WTC11 (cell line): ENCODE data around the gene RFTN2. TPM values are rescaled to one million over a fixed set of nuclear protein-coding genes. Genes with fewer than 3 reads are reported as not detected.

Source experiments
- ATAC-seq: fragments of 200-7000 bp; cut with Tn5 transposase; 2 replicates; pipeline ENCODE4 v1.10.0; 2021; ENCODE audit warnings: mild to moderate bottlenecking, moderate library complexity
- Bru-seq: library from RNA; stranded (reverse); fragments of 400-500 nt; gene quantifications from one replicate; lab custom pipeline; 2021; lab: Mats Ljungman, UMichigan
- CTCF ChIA-PET: fragments of 300-600 bp; sonication (Branson Sonifier 250); formaldehyde crosslinking; loops from one replicate; lab custom pipeline; 2021; ENCODE audit warnings: antibody characterized with exemption; lab: Charles Lee
- POLR2A ChIA-PET: fragments of 350-600 bp; sonication (Branson Sonifier 250); formaldehyde crosslinking; loops from one replicate; lab custom pipeline; 2021; ENCODE audit warnings: antibody characterized with exemption; lab: Charles Lee
- DNase-seq: peaks from one replicate; pipeline ENCODE4 v3.0.0; 2021; ENCODE audit warnings: low spot score
- H3K27ac Mint-ChIP-seq: 2 replicates; pipeline ENCODE4 v1.8.0; 2021; ENCODE audit warnings: mixed read lengths
- H3K27me3 Mint-ChIP-seq: 2 replicates; pipeline ENCODE4 v1.8.0; 2021; ENCODE audit warnings: low read depth, mild to moderate bottlenecking, moderate library complexity, mixed read lengths
- H3K36me3 Mint-ChIP-seq: 2 replicates; pipeline ENCODE4 v1.8.0; 2021; ENCODE audit warnings: mixed read lengths
- H3K4me1 Mint-ChIP-seq: 2 replicates; pipeline ENCODE4 v1.8.0; 2022; ENCODE audit warnings: mixed read lengths
- H3K4me3 Mint-ChIP-seq: 2 replicates; pipeline ENCODE4 v1.8.0; 2021; ENCODE audit warnings: mild to moderate bottlenecking, moderate library complexity, mixed read lengths
- H3K9me3 Mint-ChIP-seq: 2 replicates; pipeline ENCODE4 v1.8.0; 2021; ENCODE audit warnings: mixed read lengths
- ATF6 ChIP-seq: sonication (generic); formaldehyde crosslinking; IDR thresholded peaks from 2 replicates; pipeline ENCODE4 v1.8.1; 2023; ENCODE audit warnings: mild to moderate bottlenecking, missing genetic modification reagents
- CREM ChIP-seq: sonication (generic); formaldehyde crosslinking; IDR thresholded peaks from 2 replicates; pipeline ENCODE4 v1.8.1; 2022; ENCODE audit warnings: mild to moderate bottlenecking, missing genetic modification reagents, moderate library complexity
- CTCF ChIP-seq: fragments of 200-600 bp; IDR thresholded peaks from 2 replicates; pipeline ENCODE4 v1.8.0; 2022; ENCODE audit warnings: antibody characterized with exemption
- E2F4 ChIP-seq: sonication (generic); formaldehyde crosslinking; IDR thresholded peaks from 2 replicates; pipeline ENCODE4 v1.8.1; 2022; ENCODE audit warnings: low read depth, mild to moderate bottlenecking, moderate library complexity, missing genetic modification reagents, borderline replicate concordance
- GTF2I ChIP-seq: fragments of 250-450 bp; sonication (Bioruptor Pico); conservative IDR thresholded peaks from 2 replicates; pipeline ENCODE4 v1.4.0; 2021; ENCODE audit warnings: mild to moderate bottlenecking
- HMGXB4 ChIP-seq: sonication (generic); formaldehyde crosslinking; IDR thresholded peaks from 2 replicates; pipeline ENCODE4 v1.8.1; 2023; ENCODE audit warnings: mild to moderate bottlenecking, moderate library complexity, missing genetic modification reagents
- JUN ChIP-seq: sonication (generic); formaldehyde crosslinking; IDR thresholded peaks from 2 replicates; pipeline ENCODE4 v1.8.0; 2023; ENCODE audit warnings: mild to moderate bottlenecking, missing genetic modification reagents
- PRDM15 ChIP-seq: sonication (generic); formaldehyde crosslinking; IDR thresholded peaks from 2 replicates; pipeline ENCODE4 v1.8.0; 2022; ENCODE audit warnings: missing genetic modification reagents
- SOX15 ChIP-seq: fragments of 250-450 bp; sonication (Bioruptor Pico); IDR thresholded peaks from 2 replicates; pipeline ENCODE4 v1.9.0; 2021; ENCODE audit warnings: mild to moderate bottlenecking
- TEAD1 ChIP-seq: sonication (generic); formaldehyde crosslinking; IDR thresholded peaks from 2 replicates; pipeline ENCODE4 v1.8.0; 2022; ENCODE audit warnings: mild to moderate bottlenecking, missing genetic modification reagents
- ZNF219 ChIP-seq: sonication (generic); formaldehyde crosslinking; IDR thresholded peaks from 2 replicates; pipeline ENCODE4 v1.8.0; 2023; ENCODE audit warnings: missing genetic modification reagents, mild to moderate bottlenecking, borderline replicate concordance
- ZNF232 ChIP-seq: sonication (generic); formaldehyde crosslinking; IDR thresholded peaks from 2 replicates; pipeline ENCODE4 v1.8.0; 2022; ENCODE audit warnings: mild to moderate bottlenecking, missing genetic modification reagents
- ZNF425 ChIP-seq: fragments of 250-450 bp; sonication (Bioruptor Pico); conservative IDR thresholded peaks from 2 replicates; pipeline ENCODE4 v1.9.0; 2021; ENCODE audit warnings: mild to moderate bottlenecking
- ZNF512 ChIP-seq: sonication (generic); formaldehyde crosslinking; IDR thresholded peaks from 2 replicates; pipeline ENCODE4 v1.8.1; 2022; ENCODE audit warnings: missing genetic modification reagents, borderline replicate concordance
- ZNF671 ChIP-seq: fragments of 250-450 bp; sonication (Bioruptor Pico); IDR thresholded peaks from 2 replicates; pipeline ENCODE4 v1.8.0; 2021; ENCODE audit warnings: mild to moderate bottlenecking
- ZSCAN18 ChIP-seq: fragments of 250-450 bp; sonication (Bioruptor Pico); IDR thresholded peaks from 2 replicates; pipeline ENCODE4 v2.1.2; 2022; ENCODE audit warnings: mild to moderate bottlenecking, moderate library complexity
- long read RNA-seq, 3 experiments: library from RNA in 1 of 3; library from capped mRNA in 1 of 3; library from polyadenylated mRNA in 1 of 3; unstranded in 2 of 3; stranded (forward) in 1 of 3; transcript quantifications; one replicate each; pipeline ENCODE4 v2.0.0, GENCODE V29; 2021
- total RNA-seq: library from RNA; stranded (reverse); gene quantifications from 3 replicates; pipeline ENCODE4 v1.2.3, GENCODE V29; 2021

RFTN2 gene
- total RNA-seq: 1.1 to 1.9 TPM (median 1.5 TPM) in 3 replicates
- percentile 38 among the genes with signal in this experiment for Bru-seq, nascent RNA
- long read RNA-seq, experiment 1, full-length matches to known transcripts: 2 of 6 reads
- long read RNA-seq, experiment 1, partial matches to known transcripts: 1 of 6 reads
- long read RNA-seq, experiment 1, other reads (novel, unspliced or antisense): 3 of 6 reads
- long read RNA-seq, experiment 2: 0 reads
- long read RNA-seq, experiment 3, partial matches to known transcripts: 0 of 1 reads
- long read RNA-seq, experiment 3, other reads (novel, unspliced or antisense): 1 of 1 reads

GRCh38 chr2:197675246-197675645, at the start of gene RFTN2:
Gene RFTN2, minus strand, starts transcription at chr2:197675587. Its CDS starts 129 bp downstream, at chr2:197675458.
- CTCF ChIA-PET: interaction anchor here (0.9 kb wide), 1 partner anchor 30 kb away, joined by 3 read pairs; the partner anchor contains the start of gene MARS2
- TF ChIP-seq CREM (CRISPR knock-in tag) (no peak), CTCF (no peak), ZNF232 (CRISPR knock-in tag) (no peak), ATF6 (CRISPR knock-in tag) (no peak), E2F4 (CRISPR knock-in tag) (no peak), PRDM15 (CRISPR knock-in tag) (no peak), TEAD1 (CRISPR knock-in tag) (no peak), SOX15 (CRISPR knock-in tag) (no peak)
- peak within 1 kb of the TSS; percentile 77 for H3K27ac Mint-ChIP-seq
- no peaks in the 10 kb centered on the region for H3K27me3 Mint-ChIP-seq
- DNase-seq: no peak
- ATAC-seq: no peak
- H3K4me1 Mint-ChIP-seq: peaks cover 43% of the 10 kb centered on the region
- H3K4me3 Mint-ChIP-seq: peak within 1 kb of the TSS; percentile 53
- POLR2A ChIA-PET: interaction anchor here (0.6 to 0.7 kb wide), 3 partner anchors 43 to 1035 kb away, joined by 4 read pairs; no protein-coding TSS in a partner anchor
- no peaks in the 10 kb centered on the region for H3K36me3 Mint-ChIP-seq
- H3K9me3 Mint-ChIP-seq: no peaks in the 10 kb centered on the region

- Mint-ChIP-seq H3K27ac (no peak overlapping the region), H3K4me3 (no peak overlapping the region), H3K27me3 (no peaks in the 10 kb centered on the region), H3K9me3 (no peaks in the 10 kb centered on the region), H3K36me3 (peaks cover 22% of the 10 kb centered on the region), H3K4me1 (no peaks in the 10 kb centered on the region; the same call in 1 of the 2 replicates)
- POLR2A ChIA-PET: no interaction called here
- no peak for DNase-seq
- no peak for ATAC-seq
- CTCF ChIA-PET: interaction anchor here (0.6 to 1.2 kb wide), 3 partner anchors 9 to 527 kb away, joined by 3 to 5 read pairs (median 5); no protein-coding TSS in a partner anchor
- TF ChIP-seq SOX15 (CRISPR knock-in tag) (no peak), ZSCAN18 (CRISPR knock-in tag) (no peak), ZNF512 (CRISPR knock-in tag) (no peak), ZNF219 (CRISPR knock-in tag) (no peak), HMGXB4 (CRISPR knock-in tag) (no peak), GTF2I (no peak), JUN (no peak), ZNF425 (CRISPR knock-in tag) (no peak), ZNF671 (CRISPR knock-in tag) (no peak)
Observed at GRCh38 chr2:197717863-197718262, 42.5 kb upstream of the RFTN2 start.
